HUES48 (cell line): ENCODE data around the gene MCM5.
A peak's percentile ranks its signal among the peaks of the same experiment; 100 is the strongest.
"Not testable (repeated sequence)": the region's sequence is repeated elsewhere in the genome, so short reads cannot be mapped to it uniquely, and the experiment has no call there.

Experiments
- H3K27ac ChIP-seq: one replicate; pipeline ENCODE4 v1.7.0; 2013; ENCODE audit warnings: low read depth, low read length, inconsistent platforms
- H3K27me3 ChIP-seq: 2 replicates; pipeline ENCODE4 v1.6.1; 2013; ENCODE audit warnings: mild to moderate bottlenecking, low read length; ENCODE audit not compliant: control insufficient read depth, insufficient read depth
- H3K36me3 ChIP-seq: 2 replicates; pipeline ENCODE4 v1.6.1; 2013; ENCODE audit warnings: low read length; ENCODE audit not compliant: control insufficient read depth, insufficient read depth
- H3K4me1 ChIP-seq: 2 replicates; pipeline ENCODE4 v1.6.1; 2013; ENCODE audit warnings: mild to moderate bottlenecking, low read length; ENCODE audit not compliant: control insufficient read depth, insufficient read depth
- H3K4me3 ChIP-seq: 2 replicates; pipeline ENCODE4 v1.5.1; 2013; ENCODE audit warnings: mild to moderate bottlenecking, low read depth, low read length
- H3K9ac ChIP-seq: 2 replicates; pipeline ENCODE4 v1.6.1; 2013; ENCODE audit warnings: mild to moderate bottlenecking, low read depth, low read length, moderate library complexity
- H3K9me3 ChIP-seq: 2 replicates; pipeline ENCODE4 v1.6.1; 2013; ENCODE audit warnings: low read length; ENCODE audit not compliant: control insufficient read depth, insufficient read depth

MCM5 gene

GRCh38 chr22:35364230-35364629 lies 35.7 kb upstream of the MCM5 start:
- not testable (repeated sequence) for H3K4me3 ChIP-seq, H3K9me3 ChIP-seq, H3K36me3 ChIP-seq, H3K27ac ChIP-seq, H3K27me3 ChIP-seq, H3K4me1 ChIP-seq, H3K9ac ChIP-seq

- H3K27ac ChIP-seq, result no peak overlapping the region
- H3K9ac ChIP-seq, result no peak overlapping the region
- H3K4me3 ChIP-seq, result no peak overlapping the region
- no peaks in the 10 kb centered on the region for H3K27me3 ChIP-seq
- H3K36me3 ChIP-seq, result no peaks in the 10 kb centered on the region
- H3K9me3 ChIP-seq, result no peaks in the 10 kb centered on the region
- peaks cover 16% of the 10 kb centered on the region for H3K4me1 ChIP-seq
Observed at GRCh38 chr22:35367331-35367886, 32.5 kb upstream of the MCM5 start.

GRCh38 chr22:35368386-35368785 lies 31.6 kb upstream of the MCM5 start:
- Histone ChIP-seq H3K4me3 (no peak overlapping the region), H3K9me3 (no peaks in the 10 kb centered on the region), H3K9ac (no peak overlapping the region), H3K27me3 (no peaks in the 10 kb centered on the region), H3K4me1 (peaks cover 16% of the 10 kb centered on the region), H3K27ac (no peak overlapping the region), H3K36me3 (no peaks in the 10 kb centered on the region)

- Histone ChIP-seq H3K36me3 (no peaks in the 10 kb centered on the region), H3K27ac (no peak overlapping the region), H3K4me1 (peaks cover 16% of the 10 kb centered on the region), H3K4me3 (no peak overlapping the region), H3K9me3 (no peaks in the 10 kb centered on the region), H3K9ac (no peak overlapping the region), H3K27me3 (no peaks in the 10 kb centered on the region)
Observed at GRCh38 chr22:35369996-35370395, 29.9 kb upstream of the MCM5 start.

DNA sequence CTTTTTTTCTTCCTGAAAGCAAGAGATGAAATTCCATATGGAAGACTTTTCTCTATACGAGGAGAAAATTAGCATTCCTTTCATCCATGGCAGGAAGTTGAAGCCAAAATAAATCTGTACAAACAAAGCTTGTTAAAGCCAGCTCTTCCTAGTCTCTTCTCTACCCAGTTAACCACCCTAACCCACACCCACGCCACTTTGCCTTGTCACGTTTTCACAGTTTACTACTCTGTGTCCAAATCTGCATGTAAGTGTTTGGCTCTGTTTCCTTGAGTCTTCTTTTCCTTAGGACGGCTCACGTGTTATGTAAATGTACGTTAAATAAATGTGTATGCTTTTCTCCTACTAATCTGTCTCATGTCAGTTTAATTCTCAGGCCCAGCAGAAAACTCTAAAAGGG lies 26.2 kb upstream of the MCM5 start:
- H3K4me1 ChIP-seq, result peaks cover 36% of the 10 kb centered on the region
- no peaks in the 10 kb centered on the region for H3K9me3 ChIP-seq
- H3K9ac ChIP-seq, result no peak overlapping the region
- no peaks in the 10 kb centered on the region for H3K27me3 ChIP-seq
- no peaks in the 10 kb centered on the region for H3K36me3 ChIP-seq
- H3K27ac ChIP-seq, result no peak overlapping the region
- no peak overlapping the region for H3K4me3 ChIP-seq

GRCh38 chr22:35375031-35375430 lies 24.9 kb upstream of the MCM5 start:
- no peak overlapping the region for H3K27ac ChIP-seq
- peaks cover 35% of the 10 kb centered on the region for H3K4me1 ChIP-seq
- H3K4me3 ChIP-seq, result no peak overlapping the region
- no peaks in the 10 kb centered on the region for H3K36me3 ChIP-seq
- no peaks in the 10 kb centered on the region for H3K27me3 ChIP-seq
- H3K9ac ChIP-seq, result no peak overlapping the region
- no peaks in the 10 kb centered on the region for H3K9me3 ChIP-seq

DNA sequence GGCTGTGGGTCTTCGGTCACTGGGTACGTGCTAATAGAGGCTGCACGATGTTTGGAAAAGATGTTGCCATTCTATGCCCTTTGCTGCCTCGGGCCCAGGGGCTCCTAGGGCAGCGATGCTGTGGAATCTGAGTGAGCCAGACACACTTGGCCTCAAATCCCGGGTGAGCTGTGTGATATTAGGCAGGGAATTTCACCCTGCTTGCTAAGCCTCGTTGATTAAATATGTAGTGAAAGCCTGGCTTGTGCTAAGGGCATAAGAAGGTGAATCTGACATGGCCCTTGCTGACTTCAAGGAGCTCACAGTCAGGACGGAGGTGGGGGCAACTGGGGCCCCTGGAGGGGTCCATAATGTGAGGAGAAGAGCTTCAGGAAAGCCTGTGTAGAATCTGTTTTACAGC lies 24.4 kb upstream of the MCM5 start:
- Histone ChIP-seq H3K27me3 (no peaks in the 10 kb centered on the region), H3K9ac (no peak overlapping the region), H3K4me3 (no peak overlapping the region), H3K9me3 (no peaks in the 10 kb centered on the region), H3K27ac (peak overlapping the region; percentile 1), H3K4me1 (peaks cover 38% of the 10 kb centered on the region), H3K36me3 (no peaks in the 10 kb centered on the region)

- Histone ChIP-seq H3K36me3 (no peaks in the 10 kb centered on the region), H3K4me1 (peaks cover 46% of the 10 kb centered on the region), H3K9ac (peak overlapping the region; percentile 53), H3K9me3 (no peaks in the 10 kb centered on the region), H3K27me3 (peaks cover 4% of the 10 kb centered on the region; the same call in 1 of the 2 replicates), H3K4me3 (no peak overlapping the region), H3K27ac (peak overlapping the region; percentile 96)
Observed at GRCh38 chr22:35376728-35377472, 23.0 kb upstream of the MCM5 start.

- Histone ChIP-seq H3K27me3 (peaks cover 4% of the 10 kb centered on the region; the same call in 1 of the 2 replicates), H3K27ac (peak overlapping the region; percentile 96), H3K4me3 (no peak overlapping the region), H3K9ac (peak overlapping the region; percentile 43; the same call in 1 of the 2 replicates), H3K9me3 (no peaks in the 10 kb centered on the region), H3K36me3 (no peaks in the 10 kb centered on the region), H3K4me1 (peaks cover 43% of the 10 kb centered on the region)
Observed at GRCh38 chr22:35377735-35378134, 22.2 kb upstream of the MCM5 start.

- Histone ChIP-seq H3K4me1 (peaks cover 43% of the 10 kb centered on the region), H3K9ac (no peak overlapping the region), H3K36me3 (peaks cover under 1% of the 10 kb centered on the region; the same call in 1 of the 2 replicates), H3K27me3 (peaks cover 4% of the 10 kb centered on the region; the same call in 1 of the 2 replicates), H3K9me3 (no peaks in the 10 kb centered on the region), H3K4me3 (no peak overlapping the region), H3K27ac (peak overlapping the region; percentile 96)
Observed at GRCh38 chr22:35378621-35379020, 21.3 kb upstream of the MCM5 start.

DNA sequence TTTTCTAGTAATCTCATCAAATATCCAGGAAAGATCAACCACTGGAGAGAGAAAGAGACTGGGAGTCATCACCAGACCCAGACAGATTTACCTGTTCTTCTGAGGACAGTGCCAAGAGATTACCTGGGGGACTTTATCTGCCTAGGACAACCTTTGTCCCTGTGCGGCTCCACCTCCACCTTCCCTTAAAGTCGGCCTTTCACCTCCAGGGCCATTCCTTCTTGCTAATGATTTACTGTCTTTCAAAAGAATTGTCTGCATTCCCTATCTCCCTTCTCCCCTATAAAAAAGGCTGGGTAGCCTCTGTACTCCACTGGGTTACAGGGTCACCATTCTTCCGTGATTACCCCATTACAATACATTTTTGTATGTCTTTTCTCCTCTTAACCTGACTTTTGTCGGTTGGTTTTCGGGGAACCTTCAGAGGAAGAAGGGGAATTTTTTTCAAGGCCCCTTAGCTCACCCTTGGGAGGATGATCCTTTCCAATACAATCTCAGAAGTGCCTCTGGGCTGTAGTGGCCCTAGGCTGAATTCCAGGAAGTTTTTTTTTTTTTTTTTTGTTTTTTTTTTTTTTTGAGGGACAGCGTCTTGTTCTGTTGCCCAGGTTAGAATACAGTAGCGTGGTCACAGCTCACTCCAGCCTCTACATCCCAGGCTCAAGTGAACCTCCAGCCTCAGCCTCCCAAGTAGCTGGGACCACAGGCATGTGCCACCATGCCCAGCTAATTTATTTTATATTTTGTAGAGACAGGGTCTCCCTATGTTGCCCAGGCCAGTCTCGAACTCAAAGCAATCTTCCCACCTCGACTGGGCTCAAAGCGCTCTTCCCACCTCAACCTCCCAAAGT lies 20.6 kb upstream of the MCM5 start:
- Histone ChIP-seq H3K27me3 (peaks cover 4% of the 10 kb centered on the region; the same call in 1 of the 2 replicates), H3K4me1 (peaks cover 43% of the 10 kb centered on the region), H3K9ac (no peak overlapping the region), H3K4me3 (no peak overlapping the region), H3K9me3 (no peaks in the 10 kb centered on the region), H3K36me3 (peaks cover 4% of the 10 kb centered on the region; the same call in 1 of the 2 replicates), H3K27ac (peak overlapping the region; percentile 96)
